Retinal pigment epithelial cell (primary cell): Measurements from ENCODE around the gene CTDSPL.

Source experiments
- DNase-seq: peaks from one replicate; pipeline ENCODE4 v3.0.0-alpha.2; 2010; ENCODE audit warnings: low read depth
- H3K4me3 ChIP-seq: 2 replicates; pipeline ENCODE4 v1.5.1; 2011; ENCODE audit warnings: mild to moderate bottlenecking, low read length, control low read depth, moderate library complexity
- TF ChIP-seq, protein P1 (sequence below): conservative IDR thresholded peaks from 2 replicates; pipeline ENCODE4 v1.5.1; 2011; ENCODE audit warnings: low read depth, low read length, control low read depth, inconsistent platforms

The CTDSPL gene

DNA sequence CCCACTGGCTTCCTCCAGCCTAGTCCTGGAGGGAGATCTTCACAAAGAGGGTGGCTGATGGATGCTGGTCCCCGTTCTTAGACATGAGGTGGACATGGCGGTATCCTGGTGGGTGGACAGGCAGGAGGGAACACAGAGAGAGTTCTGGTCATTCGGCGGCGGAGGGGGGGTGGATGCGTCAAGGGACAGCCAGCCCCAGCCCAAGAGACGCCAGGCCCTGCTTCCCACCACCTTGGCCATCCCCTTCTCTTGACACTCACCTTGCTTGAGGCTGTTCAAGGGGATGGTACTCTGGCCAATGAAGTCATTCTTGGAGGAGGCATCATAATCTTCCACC, 146.0 kb downstream of the CTDSPL start:
- no peak overlapping the region for H3K4me3 ChIP-seq
- no peak for DNase-seq
- TF ChIP-seq, protein P1, sequence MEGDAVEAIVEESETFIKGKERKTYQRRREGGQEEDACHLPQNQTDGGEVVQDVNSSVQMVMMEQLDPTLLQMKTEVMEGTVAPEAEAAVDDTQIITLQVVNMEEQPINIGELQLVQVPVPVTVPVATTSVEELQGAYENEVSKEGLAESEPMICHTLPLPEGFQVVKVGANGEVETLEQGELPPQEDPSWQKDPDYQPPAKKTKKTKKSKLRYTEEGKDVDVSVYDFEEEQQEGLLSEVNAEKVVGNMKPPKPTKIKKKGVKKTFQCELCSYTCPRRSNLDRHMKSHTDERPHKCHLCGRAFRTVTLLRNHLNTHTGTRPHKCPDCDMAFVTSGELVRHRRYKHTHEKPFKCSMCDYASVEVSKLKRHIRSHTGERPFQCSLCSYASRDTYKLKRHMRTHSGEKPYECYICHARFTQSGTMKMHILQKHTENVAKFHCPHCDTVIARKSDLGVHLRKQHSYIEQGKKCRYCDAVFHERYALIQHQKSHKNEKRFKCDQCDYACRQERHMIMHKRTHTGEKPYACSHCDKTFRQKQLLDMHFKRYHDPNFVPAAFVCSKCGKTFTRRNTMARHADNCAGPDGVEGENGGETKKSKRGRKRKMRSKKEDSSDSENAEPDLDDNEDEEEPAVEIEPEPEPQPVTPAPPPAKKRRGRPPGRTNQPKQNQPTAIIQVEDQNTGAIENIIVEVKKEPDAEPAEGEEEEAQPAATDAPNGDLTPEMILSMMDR = no peak

DNA sequence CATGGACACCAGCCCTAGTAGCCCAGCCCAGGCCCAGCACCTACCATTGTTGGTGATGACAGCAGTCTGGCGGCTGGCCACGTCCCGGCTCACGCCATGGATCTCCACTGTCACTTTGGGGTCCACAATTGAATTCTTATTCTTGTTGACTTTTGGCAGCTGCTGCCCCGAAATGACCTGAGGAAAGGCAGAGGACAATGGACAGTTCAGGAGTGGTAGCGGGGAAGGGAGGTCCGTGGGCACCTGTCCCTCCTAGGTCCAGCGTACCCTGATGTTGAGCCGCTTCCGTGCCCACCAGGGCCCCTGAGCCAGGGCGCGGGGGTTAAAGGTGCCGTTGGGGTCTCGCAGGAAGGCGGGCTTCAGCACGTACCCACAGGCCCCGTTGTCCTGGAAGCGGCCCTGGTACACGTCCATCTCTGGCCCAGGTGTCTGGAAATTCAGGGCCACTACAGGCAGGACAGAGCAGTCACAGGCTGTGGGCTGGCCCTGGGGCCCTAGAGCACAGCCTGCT, 146.6 kb downstream of the CTDSPL start:
- no peak overlapping the region for H3K4me3 ChIP-seq
- no peak for DNase-seq
- TF ChIP-seq, protein P1 = no peak

GRCh38 chr3:38008971-38009580, 147.4 kb downstream of the CTDSPL start:
- TF ChIP-seq, protein P1 = no peak
- DNase-seq = no peak
- no peak overlapping the region for H3K4me3 ChIP-seq

- TF ChIP-seq, protein P1 = no peak
- no peak overlapping the region for H3K4me3 ChIP-seq
- no peak for DNase-seq
Measured at GRCh38 chr3:38009807-38010591, 148.3 kb downstream of the CTDSPL start.

GRCh38 chr3:38011111-38011510, 149.4 kb downstream of the CTDSPL start:
- TF ChIP-seq, protein P1 = no peak
- no peak overlapping the region for H3K4me3 ChIP-seq
- DNase-seq = no peak

- no peak overlapping the region for H3K4me3 ChIP-seq
- TF ChIP-seq, protein P1 = no peak
- DNase-seq = no peak
Measured at GRCh38 chr3:38015485-38015884, 153.8 kb downstream of the CTDSPL start.

DNA sequence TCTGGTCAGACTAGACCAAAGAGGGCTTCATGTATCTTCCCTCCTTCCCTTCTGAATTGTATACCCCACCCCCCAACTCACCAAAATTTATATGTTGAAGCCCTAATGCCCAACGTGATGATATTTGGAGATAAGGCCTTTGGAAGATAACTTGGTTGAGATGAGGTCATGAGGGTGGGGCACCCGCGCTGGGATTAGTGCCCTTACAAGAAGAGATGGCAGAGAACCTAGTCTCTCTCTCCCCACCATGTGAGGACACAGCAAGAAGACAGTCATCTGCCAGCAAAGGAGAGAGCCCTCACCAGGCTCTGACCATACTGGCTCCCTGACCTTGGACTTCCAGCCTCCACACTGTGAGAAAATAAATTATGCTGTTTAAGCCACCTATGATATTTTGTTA, 154.3 kb downstream of the CTDSPL start:
- no peak for DNase-seq
- H3K4me3 ChIP-seq = no peak overlapping the region
- TF ChIP-seq, protein P1 = no peak
